Loucy (cell line): Measurements from ENCODE around the gene ATAT1.

Experiments used
- EZH2phosphoT487 ChIP-seq: fragments of 200-600 bp; IDR thresholded peaks from 2 replicates; pipeline ENCODE4 v1.6.1; 2018; ENCODE audit warnings: antibody characterized with exemption, mild to moderate bottlenecking, moderate library complexity, borderline replicate concordance
- TF ChIP-seq, protein P1 (sequence below): fragments of 200-600 bp; sonication (generic); conservative IDR thresholded peaks from 2 replicates; pipeline ENCODE4 v1.5.1; 2014; ENCODE audit warnings: mild to moderate bottlenecking, antibody characterized with exemption, low read length

DNA sequence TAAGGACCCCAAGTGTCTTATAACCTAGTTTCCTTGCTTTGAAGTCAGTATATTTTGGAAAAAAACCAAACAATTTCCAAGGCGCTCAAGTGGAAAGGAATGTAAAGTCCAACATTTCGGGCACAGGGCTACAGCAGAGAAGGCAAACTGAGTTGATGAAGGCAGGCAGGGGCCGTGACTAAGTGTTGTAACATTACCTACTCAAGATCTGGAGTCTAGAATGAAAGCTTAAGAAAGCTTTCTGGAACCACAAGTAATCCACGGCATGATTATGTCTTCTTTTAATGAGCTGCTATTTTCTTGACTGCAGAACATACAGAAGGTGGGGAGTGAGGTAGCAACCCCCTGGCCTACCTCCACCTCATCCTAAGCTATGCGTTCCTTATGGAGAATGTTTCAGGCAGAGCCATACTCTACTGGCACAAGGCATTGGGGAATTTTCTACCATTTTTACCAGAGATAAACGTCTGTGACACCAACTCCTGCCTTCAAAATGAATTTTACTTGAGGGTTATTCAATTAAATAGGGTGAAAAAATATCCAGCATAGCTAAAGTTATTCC lies 13.9 kb upstream of the ATAT1 start:
- TF ChIP-seq, protein P1, sequence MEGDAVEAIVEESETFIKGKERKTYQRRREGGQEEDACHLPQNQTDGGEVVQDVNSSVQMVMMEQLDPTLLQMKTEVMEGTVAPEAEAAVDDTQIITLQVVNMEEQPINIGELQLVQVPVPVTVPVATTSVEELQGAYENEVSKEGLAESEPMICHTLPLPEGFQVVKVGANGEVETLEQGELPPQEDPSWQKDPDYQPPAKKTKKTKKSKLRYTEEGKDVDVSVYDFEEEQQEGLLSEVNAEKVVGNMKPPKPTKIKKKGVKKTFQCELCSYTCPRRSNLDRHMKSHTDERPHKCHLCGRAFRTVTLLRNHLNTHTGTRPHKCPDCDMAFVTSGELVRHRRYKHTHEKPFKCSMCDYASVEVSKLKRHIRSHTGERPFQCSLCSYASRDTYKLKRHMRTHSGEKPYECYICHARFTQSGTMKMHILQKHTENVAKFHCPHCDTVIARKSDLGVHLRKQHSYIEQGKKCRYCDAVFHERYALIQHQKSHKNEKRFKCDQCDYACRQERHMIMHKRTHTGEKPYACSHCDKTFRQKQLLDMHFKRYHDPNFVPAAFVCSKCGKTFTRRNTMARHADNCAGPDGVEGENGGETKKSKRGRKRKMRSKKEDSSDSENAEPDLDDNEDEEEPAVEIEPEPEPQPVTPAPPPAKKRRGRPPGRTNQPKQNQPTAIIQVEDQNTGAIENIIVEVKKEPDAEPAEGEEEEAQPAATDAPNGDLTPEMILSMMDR, result no peak
- TF ChIP-seq EZH2phosphoT487, result no peak
